Esophagus squamous epithelium (tissue), 5 donors: ENCODE results near the gene MAPK7. TPM values are rescaled to one million over a fixed set of nuclear protein-coding genes. Genes with fewer than 3 reads are reported as not detected.
A peak's percentile ranks its signal among the peaks of the same experiment; 100 is the strongest.

Source experiments
- DNase-seq: peaks from one replicate; lab custom pipeline; 2025; lab: John Stamatoyannopoulos, UW
- H3K27ac ChIP-seq, 4 donors: fragments of 200-600 bp; sonication (generic); one replicate each; pipeline ENCODE4 v1.5.1; 2016 to 2019; ENCODE audit warnings: mild to moderate bottlenecking in 1 of 4
- H3K27me3 ChIP-seq, 4 donors: fragments of 200-600 bp; sonication (generic); 1 replicate in 3 of 4; 2 replicates in 1 of 4; pipeline versions ENCODE4 v1.5.1 to v1.6.0; 2017 to 2021; ENCODE audit warnings: antibody characterized with exemption in 1 of 4
- H3K36me3 ChIP-seq, 3 donors: fragments of 200-600 bp; sonication (generic); one replicate each; pipeline ENCODE4 v1.5.1; 2016 to 2019
- H3K4me1 ChIP-seq, 3 donors: fragments of 200-600 bp; sonication (generic); one replicate each; pipeline ENCODE4 v1.5.1; 2017 to 2019
- H3K4me3 ChIP-seq, 4 donors: fragments of 200-600 bp; sonication (generic); 1 replicate in 3 of 4; 2 replicates in 1 of 4; pipeline ENCODE4 v1.5.1; 2016 to 2019; ENCODE audit warnings: mild to moderate bottlenecking in 2 of 4, moderate library complexity in 1 of 4
- H3K9me3 ChIP-seq, 3 donors: fragments of 200-600 bp; sonication (generic); one replicate each; pipeline ENCODE4 v1.5.1; 2016 to 2019
- CTCF ChIP-seq, 6 experiments: fragments of 450-650 bp in 4 of 6; fragments of 200-600 bp in 2 of 6; sonication (generic) in 2 of 6; IDR thresholded peaks; one replicate each; pipeline ENCODE4 v1.5.1; 2016 to 2019; ENCODE audit warnings: antibody characterized with exemption in 6 of 6, mild to moderate bottlenecking in 4 of 6, moderate library complexity in 4 of 6
- POLR2A ChIP-seq, 4 donors: fragments of 450-650 bp; IDR thresholded peaks; one replicate each; pipeline ENCODE4 v1.6.1; 2017; ENCODE audit warnings: antibody characterized with exemption in 4 of 4, mild to moderate bottlenecking in 4 of 4, moderate library complexity in 3 of 4
- WGBS, 2 donors: methylation state at CpG; one replicate each; pipeline ENCODE4 v1.1.5; 2018; 5-methylcytosine and 5-hydroxymethylcytosine counted together
- intact Hi-C: fragments of 100-400 bp; cut with DNase I; formaldehyde crosslinking; loops from one replicate; pipeline ENCODE4 v1.15.0; 2022
- total RNA-seq, 4 donors: library from RNA; depleted of rRNA; stranded (reverse); fragments of >200 nt; gene quantifications; one replicate each; pipeline ENCODE4 v1.1.0, GENCODE V29; 2016
- donor health status: DM: yes; HTN: yes; CAD: no.

MAPK7 gene
- total RNA-seq, 4 donors from 2014 or later = 22.6 to 39.7 (median 28.1) TPM

GRCh38 chr17:19410091-19410490 is 31.8 kb downstream of the MAPK7 start:
- no peaks in the 10 kb centered on the region for H3K36me3 ChIP-seq
- H3K27me3 ChIP-seq = peaks cover 0 to 9% (median 0%) of the 10 kb centered on the region in 4 donors
- intact Hi-C loops = no loop called here
- DNase-seq = no peak
- H3K27ac ChIP-seq = no peak overlapping the region
- TF ChIP-seq POLR2A (IDR thresholded peaks at IDR 0.05) = no peak
- TF ChIP-seq CTCF (IDR thresholded peaks at IDR 0.05) = no peak
- no peaks in the 10 kb centered on the region for H3K9me3 ChIP-seq
- 85 to 89% methylated on average over 3 to 4 of the region's 6 CpGs for WGBS, 2 donors
- H3K4me3 ChIP-seq = no peak overlapping the region
- peaks cover 0 to 25% (median 8%) of the 10 kb centered on the region in 3 donors for H3K4me1 ChIP-seq

GRCh38 chr17:19410875-19411620 is 32.8 kb downstream of the MAPK7 start, which contains the start of gene RNF112:
Gene RNF112, plus strand, starts transcription at chr17:19411232. Its CDS starts 177 bp downstream, at chr17:19411409.
- no peak for DNase-seq
- WGBS, 2 donors = 62 to 63% methylated on average over 20 to 22 of the region's 23 CpGs
- intact Hi-C loops = no loop called here
- Histone ChIP-seq H3K27ac (no peak within 1 kb of the TSS), H3K27me3 (peaks cover 0 to 17% (median 0%) of the 10 kb centered on the region in 4 donors), H3K36me3 (no peaks in the 10 kb centered on the region), H3K4me3 (peak within 1 kb of the TSS in 2 of 4 donors; percentile 29 to 49), H3K4me1 (peaks cover 0 to 25% (median 8%) of the 10 kb centered on the region in 3 donors), H3K9me3 (no peaks in the 10 kb centered on the region)
- TF ChIP-seq CTCF (IDR thresholded peaks at IDR 0.05) (no peak), POLR2A (IDR thresholded peaks at IDR 0.05) (no peak)

- H3K27ac ChIP-seq = no peak overlapping the region
These were observed 33.3 kb downstream of the MAPK7 start for GRCh38 chr17:19411631-19412030.

GRCh38 chr17:19412510-19412909 is 34.2 kb downstream of the MAPK7 start:
- H3K27me3 ChIP-seq = peaks cover 0 to 17% (median 0%) of the 10 kb centered on the region in 4 donors
- intact Hi-C loops = no loop called here
- no peak overlapping the region for H3K27ac ChIP-seq
- 90% methylated on average over 6 of the region's 16 CpGs; no CpG with 5 or more reads in 1 of the 2 donors for WGBS, 2 donors
- no peaks in the 10 kb centered on the region for H3K36me3 ChIP-seq
- TF ChIP-seq CTCF (IDR thresholded peaks at IDR 0.05) = no peak
- TF ChIP-seq POLR2A (IDR thresholded peaks at IDR 0.05) = no peak
- H3K4me3 ChIP-seq = no peak overlapping the region
- H3K9me3 ChIP-seq = no peaks in the 10 kb centered on the region
- H3K4me1 ChIP-seq = peaks cover 0 to 28% (median 8%) of the 10 kb centered on the region in 3 donors
- no peak for DNase-seq

More at GRCh38 chr17:19411631-19412030, 33.3 kb downstream of the MAPK7 start:
- intact Hi-C loops = no loop called here
- TF ChIP-seq CTCF (IDR thresholded peaks at IDR 0.05) (no peak), POLR2A (IDR thresholded peaks at IDR 0.05) (no peak)
- no peak for DNase-seq
- Histone ChIP-seq H3K9me3 (no peaks in the 10 kb centered on the region), H3K4me1 (peaks cover 0 to 25% (median 8%) of the 10 kb centered on the region in 3 donors), H3K4me3 (peak overlapping the region in 2 of 4 donors; percentile 29 to 49), H3K36me3 (no peaks in the 10 kb centered on the region), H3K27me3 (peaks cover 0 to 17% (median 0%) of the 10 kb centered on the region in 4 donors)
- 70 to 80% methylated on average over 1 to 7 of the region's 9 CpGs for WGBS, 2 donors

GRCh38 chr17:19412984-19413383 is 34.7 kb downstream of the MAPK7 start:
- Histone ChIP-seq H3K9me3 (no peaks in the 10 kb centered on the region), H3K36me3 (no peaks in the 10 kb centered on the region), H3K27me3 (peaks cover 0 to 17% (median 0%) of the 10 kb centered on the region in 4 donors), H3K4me1 (peaks cover 0 to 32% (median 13%) of the 10 kb centered on the region in 3 donors), H3K4me3 (no peak overlapping the region), H3K27ac (no peak overlapping the region)
- no peak for DNase-seq
- no peak for TF ChIP-seq CTCF (IDR thresholded peaks at IDR 0.05)
- no peak for TF ChIP-seq POLR2A (IDR thresholded peaks at IDR 0.05)
- 80 to 89% methylated on average over 1 to 4 of the region's 12 CpGs for WGBS, 2 donors
- intact Hi-C loops = no loop called here
